NT2/D1 (cell line): ENCODE data around the gene ELMOD1.
"Not testable (repeated sequence)": the region's sequence is repeated elsewhere in the genome, so short reads cannot be mapped to it uniquely, and the experiment has no call there.

Experiments used
- SUZ12 ChIP-seq: IDR thresholded peaks from 2 replicates; pipeline ENCODE4 v1.6.1; 2011; ENCODE audit not compliant: insufficient read length, insufficient read depth; ENCODE audit errors: extremely low read depth
- YY1 ChIP-seq: IDR thresholded peaks from 2 replicates; pipeline ENCODE4 v1.6.1; 2011; ENCODE audit not compliant: insufficient read length, insufficient read depth
- ZNF274 ChIP-seq: IDR thresholded peaks from 2 replicates; pipeline ENCODE4 v1.6.1; 2011; ENCODE audit warnings: mild to moderate bottlenecking, low read depth, low read length

- TF ChIP-seq YY1, SUZ12, ZNF274: not testable (repeated sequence)
Observed at GRCh38 chr11:107565955-107566501, 24.9 kb upstream of the ELMOD1 start.
